ENCODE measurements around the gene MED28.
"Not testable (repeated sequence)": the region's sequence is repeated elsewhere in the genome, so short reads cannot be mapped to it uniquely, and the experiment has no call there.

Gene MED28

DNA sequence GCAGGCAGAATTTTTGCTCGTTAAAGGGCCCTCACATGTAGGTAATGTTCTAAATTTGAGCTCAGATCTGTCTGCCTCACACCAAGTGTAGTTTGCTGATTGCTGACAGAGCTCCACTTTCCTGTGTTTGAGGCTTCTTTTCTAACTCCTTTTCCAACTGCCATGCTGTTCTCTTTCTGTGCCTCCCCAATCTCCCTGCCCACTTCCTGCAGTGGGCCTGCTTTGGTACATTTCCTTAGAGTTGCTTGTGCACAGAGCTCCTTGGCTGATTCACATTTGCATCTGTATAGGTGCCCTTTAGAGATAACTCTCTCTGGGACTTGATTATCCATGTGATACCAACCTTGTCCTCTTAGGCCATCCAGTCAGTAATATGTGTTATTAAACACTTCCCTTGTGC, 4.5 kb downstream of the MED28 start:
- no peak for DNase-seq (ENCODE audit: low read depth in 2 of 2)

GRCh38 chr4:17619416-17620105, 5.1 kb downstream of the MED28 start:
- DNase-seq (ENCODE audit: low read depth in 2 of 2), result no peak

GRCh38 chr4:17623451-17624001, 9.1 kb downstream of the MED28 start:
- DNase-seq (ENCODE audit: low read depth in 2 of 2), result no peak

GRCh38 chr4:17624821-17625220, 10.4 kb downstream of the MED28 start:
- no peak for DNase-seq (ENCODE audit: low read depth in 2 of 2)

GRCh38 chr4:17630228-17630627, 15.8 kb downstream of the MED28 start:
- DNase-seq (ENCODE audit: low read depth in 2 of 2), result no peak

- DNase-seq (ENCODE audit: low read depth in 2 of 2), result no peak
Measured at GRCh38 chr4:17633600-17633999, 19.2 kb downstream of the MED28 start.

- no peak for DNase-seq (ENCODE audit: low read depth in 2 of 2)
Measured at GRCh38 chr4:17635056-17635455, 20.6 kb downstream of the MED28 start.

- DNase-seq (ENCODE audit: low read depth in 2 of 2), result no peak
Measured at GRCh38 chr4:17636341-17636695, 21.9 kb downstream of the MED28 start.

DNA sequence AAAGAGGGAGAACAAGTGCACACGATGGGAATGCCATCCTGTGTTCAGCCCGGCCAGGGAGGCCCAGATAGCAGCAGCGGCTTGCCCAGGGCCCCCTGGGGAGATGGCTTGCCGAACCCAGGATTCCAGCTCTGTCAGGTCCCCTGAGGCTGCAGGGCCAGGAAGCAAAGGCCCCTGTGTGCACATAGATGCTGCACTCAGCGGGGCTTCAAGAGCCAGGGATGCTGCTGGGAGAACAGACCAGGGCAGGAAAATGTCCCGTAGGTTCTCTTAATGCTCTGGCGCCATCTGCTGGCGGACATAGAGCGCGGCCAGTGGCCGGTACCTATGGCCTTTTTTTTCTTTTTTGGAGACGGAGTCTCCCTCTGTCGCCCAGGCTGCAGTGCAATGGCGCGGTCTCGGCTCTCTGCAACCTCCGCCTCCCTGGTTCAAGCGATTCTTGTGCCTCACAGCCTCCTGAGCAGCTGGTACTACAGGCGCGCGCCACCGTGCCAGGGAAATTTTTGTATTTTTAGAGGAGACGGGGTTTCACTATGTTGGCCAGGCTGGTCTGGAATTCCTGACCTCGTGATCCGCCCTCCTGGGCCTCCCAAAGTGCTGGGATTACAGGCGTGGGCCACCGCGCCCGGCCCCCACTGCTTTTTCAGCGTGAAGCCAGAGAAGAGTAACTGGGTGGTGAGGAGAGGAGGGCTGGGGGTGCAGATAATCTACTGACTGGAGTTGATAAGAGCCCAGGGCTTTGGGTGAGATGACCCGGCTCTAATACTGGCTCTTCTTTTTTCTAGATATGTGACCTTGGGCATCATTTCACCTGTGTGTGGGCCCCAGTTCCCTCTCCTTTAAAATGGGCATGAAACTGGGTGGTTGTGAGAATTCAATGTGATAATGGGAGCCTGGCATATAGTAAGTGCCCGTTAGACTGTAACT, 22.5 kb downstream of the MED28 start:
- DNase-seq (ENCODE audit: low read depth in 2 of 2), result peak; percentile 58 to 68

DNA sequence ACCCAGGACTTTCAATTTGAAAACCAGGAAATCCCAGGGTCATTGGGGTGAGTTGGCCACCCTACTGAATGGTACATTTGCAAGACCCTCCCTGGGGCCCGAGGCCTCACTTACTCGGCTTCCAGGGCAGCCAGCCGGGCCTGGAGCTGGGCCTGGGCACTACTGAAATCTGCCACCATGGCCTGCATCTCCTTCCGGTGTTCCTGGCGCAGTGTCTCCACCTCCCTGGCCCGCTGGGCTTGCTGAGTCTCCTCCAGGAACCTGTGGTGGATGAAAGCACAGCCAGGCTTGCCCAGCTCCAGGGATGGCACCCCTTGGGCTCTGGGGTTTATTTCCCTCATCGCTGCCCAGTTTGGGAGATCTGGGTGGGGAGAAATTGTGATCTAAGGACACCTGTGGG, 24.7 kb downstream of the MED28 start:
- DNase-seq (ENCODE audit: low read depth in 2 of 2), result no peak

- no peak for DNase-seq (ENCODE audit: low read depth in 2 of 2)
Measured at GRCh38 chr4:17642398-17642783, 27.9 kb downstream of the MED28 start.

DNA sequence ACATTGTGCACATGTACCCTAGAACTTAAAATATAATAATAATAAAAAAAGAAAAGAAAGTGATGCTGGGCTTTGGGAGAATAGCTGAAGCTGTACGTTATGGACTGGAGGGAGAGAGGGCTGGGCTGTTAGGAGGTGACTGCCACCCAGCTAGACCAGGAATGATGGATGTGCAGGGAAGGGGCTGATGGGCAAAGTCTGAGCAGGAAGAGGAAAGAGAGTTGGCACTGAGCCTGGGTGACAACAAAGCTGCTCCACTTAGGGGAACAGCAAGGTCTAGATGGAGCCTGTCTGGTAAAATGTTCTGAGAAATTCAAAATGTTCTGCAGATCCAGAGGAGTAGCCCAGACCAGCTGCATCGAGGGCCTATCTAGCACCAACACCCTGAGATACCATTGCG, 32.3 kb downstream of the MED28 start:
- DNase-seq (ENCODE audit: low read depth in 2 of 2), result no peak

- DNase-seq (ENCODE audit: low read depth in 2 of 2), result no peak
Measured at GRCh38 chr4:17647176-17647806, 32.9 kb downstream of the MED28 start.

DNA sequence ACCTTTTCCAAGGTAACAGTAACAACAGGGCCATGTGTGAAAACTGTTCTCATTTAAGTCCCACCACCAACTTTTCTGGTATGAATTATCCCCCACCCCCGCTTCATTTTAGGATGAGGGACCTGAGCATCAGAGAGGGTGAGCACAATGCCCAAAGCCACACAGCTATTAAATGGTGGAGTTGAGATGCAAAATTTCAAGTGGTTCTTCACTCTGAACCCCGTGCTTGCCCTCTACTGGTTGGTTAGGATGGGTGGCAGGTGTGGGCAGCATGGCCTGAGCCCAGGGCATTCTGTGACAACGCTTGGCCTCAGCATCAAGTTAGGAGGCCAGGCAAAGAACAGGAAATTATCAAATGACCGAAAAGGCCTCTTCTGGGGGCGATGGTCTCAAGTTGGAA, 33.5 kb downstream of the MED28 start:
- DNase-seq (ENCODE audit: low read depth in 2 of 2), result no peak

DNA sequence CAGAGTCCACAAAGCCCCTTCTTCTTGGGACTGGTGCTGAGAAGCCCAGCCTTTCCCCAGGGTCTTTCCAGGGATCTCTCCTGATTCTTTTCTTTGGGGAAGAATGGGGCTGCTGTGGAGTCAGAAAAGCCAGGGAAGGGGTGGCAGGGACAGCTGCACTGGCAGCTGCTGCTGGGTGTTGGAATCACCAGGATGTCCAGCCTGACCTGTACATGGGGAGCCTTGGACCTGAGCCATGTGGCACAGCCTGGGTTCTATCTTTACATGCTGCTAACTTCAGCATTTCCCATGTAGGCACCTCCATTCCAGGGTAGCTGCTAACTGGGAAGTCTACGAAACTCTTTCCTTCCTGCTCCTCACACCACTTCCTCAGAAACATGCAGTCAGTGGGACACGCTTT, 36.0 kb downstream of the MED28 start:
- DNase-seq (ENCODE audit: low read depth in 2 of 2), result no peak

- no peak for DNase-seq (ENCODE audit: low read depth in 2 of 2)
Measured at GRCh38 chr4:17654701-17655100, 40.3 kb downstream of the MED28 start.

GRCh38 chr4:17657090-17657489, 42.6 kb downstream of the MED28 start:
- no peak for DNase-seq (ENCODE audit: low read depth in 2 of 2)

GRCh38 chr4:17657849-17658248, 43.4 kb downstream of the MED28 start:
- DNase-seq (ENCODE audit: low read depth in 2 of 2), result no peak

- not testable (repeated sequence) for DNase-seq (ENCODE audit: low read depth in 2 of 2)
Measured at GRCh38 chr4:17659196-17659595, 44.8 kb downstream of the MED28 start.

DNA sequence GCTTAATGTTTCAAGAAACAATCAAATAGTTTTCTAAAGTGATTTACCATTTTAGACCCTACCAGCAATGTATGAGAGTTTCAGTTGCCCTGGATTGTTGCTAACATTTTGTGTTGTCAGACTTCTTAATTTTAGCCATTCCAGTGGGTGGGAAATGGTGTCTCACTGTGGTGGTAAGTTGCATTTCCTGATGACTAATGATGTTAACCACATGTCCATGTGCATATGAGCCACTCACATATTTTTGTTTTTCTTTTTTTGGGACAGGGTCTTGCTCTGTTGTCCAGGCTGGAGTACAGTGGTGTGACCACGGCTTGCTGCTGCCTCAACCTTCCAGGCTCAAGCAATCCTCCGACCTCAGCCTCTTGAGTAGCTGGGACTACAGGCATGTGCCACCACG, 48.3 kb downstream of the MED28 start:
- DNase-seq (ENCODE audit: low read depth in 2 of 2), result no peak

DNA sequence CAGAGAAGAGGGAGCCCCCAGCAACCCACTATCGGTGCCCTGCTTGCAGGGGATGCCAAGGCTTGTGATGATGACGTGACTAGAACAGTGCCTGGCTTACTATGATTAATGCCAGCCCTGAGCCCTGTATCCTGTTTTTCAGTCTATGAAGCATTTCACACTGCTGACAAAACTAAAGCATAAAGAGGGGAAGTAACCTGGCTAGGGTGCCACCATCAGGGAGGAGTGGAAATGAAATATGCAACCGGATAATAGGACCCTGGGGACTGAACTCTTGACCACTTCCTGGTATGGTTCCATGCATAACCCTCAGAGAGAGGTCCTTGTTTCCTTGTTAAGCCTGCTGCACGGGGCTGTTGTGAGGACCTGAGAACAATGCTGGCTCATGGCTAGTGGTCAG, 50.3 kb downstream of the MED28 start:
- no peak for DNase-seq (ENCODE audit: low read depth in 2 of 2)

- no peak for DNase-seq (ENCODE audit: low read depth in 2 of 2)
Measured at GRCh38 chr4:17665346-17665745, 50.9 kb downstream of the MED28 start.

DNA sequence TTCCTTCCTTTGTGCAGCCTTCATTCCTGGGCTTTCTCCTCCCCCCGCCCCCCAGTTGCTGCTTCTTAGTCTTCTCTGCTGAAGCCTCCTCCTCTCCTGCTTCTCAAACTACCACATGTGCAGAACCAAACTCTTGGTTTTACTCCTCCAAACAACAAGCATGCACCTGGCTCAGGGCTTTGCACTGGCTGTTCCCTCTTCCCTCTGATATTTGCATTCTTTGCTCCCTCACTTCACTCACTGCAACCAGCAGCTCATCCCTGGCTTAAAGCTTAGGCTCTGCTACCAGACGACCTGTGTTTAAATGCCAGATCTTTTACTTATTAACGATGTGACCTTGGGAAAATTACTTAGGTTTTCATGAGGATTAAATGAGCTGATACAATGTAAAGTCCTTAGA, 51.4 kb downstream of the MED28 start:
- DNase-seq (ENCODE audit: low read depth in 2 of 2), result no peak

All from stimulated activated CD4-positive, alpha-beta T cell treated with anti-CD3 and anti-CD28 coated beads, Interleukin-1b, Interleukin-23, amount 100 ng/mL, for 4 hours (primary cell).